SU-DHL-6 (cell line): ENCODE measurements around the gene C12orf56.

Experiments
- CTCF ChIP-seq: fragments of 200-600 bp; sonication (generic); IDR thresholded peaks from one replicate; pipeline ENCODE4 v1.5.1; 2017; ENCODE audit warnings: antibody characterized with exemption, mild to moderate bottlenecking, low read length, moderate library complexity; ENCODE audit not compliant: insufficient read depth, poor library complexity, severe bottlenecking
- EZH2phosphoT487 ChIP-seq: fragments of 200-600 bp; sonication (generic), shearing (Covaris generic); conservative IDR thresholded peaks from 2 replicates; pipeline ENCODE4 v1.6.1; 2018; ENCODE audit warnings: mild to moderate bottlenecking, antibody characterized with exemption, low read length, moderate library complexity, mixed read lengths

DNA sequence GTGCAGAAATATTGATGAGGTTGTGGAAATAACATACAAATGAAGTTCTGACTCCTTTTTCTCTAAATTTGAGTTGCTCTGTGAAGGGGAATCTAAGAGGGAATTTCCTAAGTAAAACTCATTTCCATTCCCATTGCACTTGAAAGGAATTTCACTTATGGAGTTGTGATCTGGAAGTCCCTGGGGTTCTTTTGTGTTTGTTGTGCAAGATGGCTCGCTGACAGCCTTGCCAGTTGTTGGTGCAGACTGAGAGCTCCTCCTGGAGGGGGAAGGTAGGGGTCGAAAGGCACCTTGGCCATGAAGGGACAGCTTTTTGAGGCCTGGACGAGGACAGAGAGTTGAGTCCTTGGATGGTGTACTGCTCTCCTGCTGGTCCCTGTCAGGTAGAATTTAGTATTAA is 72.0 kb downstream of the C12orf56 start:
- TF ChIP-seq CTCF (no peak), EZH2phosphoT487 (no peak)
